Dermis microvascular lymphatic vessel endothelial cell (primary cell): ENCODE results near the gene NHLH2. TPM values are rescaled to one million over a fixed set of nuclear protein-coding genes. Genes with fewer than 3 reads are reported as not detected.

Source experiments
- DNase-seq, 2 donors: peaks; one replicate each; pipeline versions ENCODE4 v3.0.0 to v3.0.0-alpha.2; 2010; ENCODE audit warnings: low read depth in 2 of 2
- total RNA-seq: library from RNA; depleted of rRNA; stranded (reverse); fragments of >200 nt; gene quantifications from 2 replicates; pipeline ENCODE4 v1.2.1, GENCODE V29; 2014

NHLH2 gene
- not detected in 2 replicates for total RNA-seq

- no peak for DNase-seq
Measured at GRCh38 chr1:115840605-115841460, at the start of gene NHLH2. Gene NHLH2 (minus strand): TSS chr1:115841126. CDS start chr1:115838372, 2,754 bp downstream.

- no peak for DNase-seq
Measured at GRCh38 chr1:115890580-115890979, 49.7 kb upstream of the NHLH2 start.

GRCh38 chr1:115888976-115889375, 48.0 kb upstream of the NHLH2 start:
- no peak for DNase-seq

- no peak for DNase-seq
Measured at GRCh38 chr1:115882913-115883902, 42.3 kb upstream of the NHLH2 start.

- no peak for DNase-seq
Measured at GRCh38 chr1:115880981-115881672, 40.2 kb upstream of the NHLH2 start.

- DNase-seq: no peak
Measured at GRCh38 chr1:115879977-115880376, 39.1 kb upstream of the NHLH2 start.

- DNase-seq: peak; percentile 1 to 25
Measured at GRCh38 chr1:115877511-115877910, 36.6 kb upstream of the NHLH2 start.

- DNase-seq: peak in 1 of 2 donors; percentile 2
Measured at GRCh38 chr1:115874904-115875303, 34.0 kb upstream of the NHLH2 start.

- DNase-seq: no peak
Measured at GRCh38 chr1:115874497-115874896, 33.6 kb upstream of the NHLH2 start.

GRCh38 chr1:115873184-115873583, 32.3 kb upstream of the NHLH2 start:
- no peak for DNase-seq

GRCh38 chr1:115869064-115869463, 28.1 kb upstream of the NHLH2 start:
- no peak for DNase-seq

GRCh38 chr1:115867216-115867615, 26.3 kb upstream of the NHLH2 start:
- DNase-seq: no peak

- no peak for DNase-seq
Measured at GRCh38 chr1:115865704-115866380, 24.9 kb upstream of the NHLH2 start.

- no peak for DNase-seq
Measured at GRCh38 chr1:115862403-115862802, 21.5 kb upstream of the NHLH2 start.

GRCh38 chr1:115854005-115854404, 13.1 kb upstream of the NHLH2 start:
- DNase-seq: no peak

- no peak for DNase-seq
Measured at GRCh38 chr1:115850937-115851336, 10.0 kb upstream of the NHLH2 start.

- no peak for DNase-seq
Measured at GRCh38 chr1:115847787-115848186, 6.9 kb upstream of the NHLH2 start.

- no peak for DNase-seq
Measured at GRCh38 chr1:115842948-115843347, 2.0 kb upstream of the NHLH2 start.

GRCh38 chr1:115839679-115840237, 1.2 kb downstream of the NHLH2 start:
- DNase-seq: no peak

- no peak for DNase-seq
Measured at GRCh38 chr1:115839029-115839678, 1.8 kb downstream of the NHLH2 start.
